ENCODE data around the gene CBL. TPM values are rescaled to one million over a fixed set of nuclear protein-coding genes. Genes with fewer than 3 reads are reported as not detected.
A peak's percentile ranks its signal among the peaks of the same experiment; 100 is the strongest.

The CBL gene
- total RNA-seq, 1 donor from 2014 or later, result 46.6 TPM

- Histone ChIP-seq H3K9ac (ENCODE audit: low read length) (no peak overlapping the region), H3K9me3 (ENCODE audit: insufficient read depth, low read depth, low read length) (no peaks in the 10 kb centered on the region), H3K27me3 (ENCODE audit: insufficient read depth, low read length) (no peaks in the 10 kb centered on the region), H4K20me1 (ENCODE audit: insufficient read depth, low read length) (peaks cover 1% of the 10 kb centered on the region), H3K27ac (ENCODE audit: low read depth, low read length) (no peak overlapping the region), H3K4me2 (ENCODE audit: low read length) (no peak overlapping the region), H3K79me2 (ENCODE audit: insufficient read depth, low read length) (peaks cover 3% of the 10 kb centered on the region), H3K4me1 (ENCODE audit: insufficient read depth, low read length) (no peaks in the 10 kb centered on the region), H3K36me3 (ENCODE audit: insufficient read depth, low read length) (peaks cover 35% of the 10 kb centered on the region), H3K4me3 (ENCODE audit: insufficient read depth, low read depth, low read length) (no peak overlapping the region), H2AFZ (ENCODE audit: low read depth, low read length) (no peak overlapping the region)
- no peak overlapping the region for H3K27ac Mint-ChIP-seq (ENCODE audit: unreplicated experiment)
- H3K36me3 Mint-ChIP-seq (ENCODE audit: low read depth, unreplicated experiment), result peaks cover 10% of the 10 kb centered on the region
- no peaks in the 10 kb centered on the region for H3K27me3 Mint-ChIP-seq (ENCODE audit: low read depth, unreplicated experiment)
- no peaks in the 10 kb centered on the region for H3K9me3 Mint-ChIP-seq (ENCODE audit: unreplicated experiment)
- no peak for TF ChIP-seq CTCF (IDR thresholded peaks at IDR 0.05; ENCODE audit: insufficient read depth, low read depth, low read length)
- no peak for TF ChIP-seq EZH2 (IDR thresholded peaks at IDR 0.05; ENCODE audit: insufficient read depth, low read length)
- no peak for DNase-seq (ENCODE audit: low read depth)
- no peak for FAIRE-seq
- peaks cover 6% of the 10 kb centered on the region for H3K4me1 Mint-ChIP-seq (ENCODE audit: low read depth, unreplicated experiment)
- no peak overlapping the region for H3K4me3 Mint-ChIP-seq (ENCODE audit: unreplicated experiment)
Measured at GRCh38 chr11:119282495-119282894, 76.4 kb downstream of the CBL start.

- TF ChIP-seq CTCF (IDR thresholded peaks at IDR 0.05; ENCODE audit: insufficient read depth, low read depth, low read length) (peak; percentile 32), EZH2 (IDR thresholded peaks at IDR 0.05; ENCODE audit: insufficient read depth, low read length) (no peak)
- Histone ChIP-seq H3K27me3 (ENCODE audit: insufficient read depth, low read length) (no peaks in the 10 kb centered on the region), H3K9ac (ENCODE audit: low read length) (no peak overlapping the region), H3K27ac (ENCODE audit: low read depth, low read length) (no peak overlapping the region), H3K4me2 (ENCODE audit: low read length) (no peak overlapping the region), H3K36me3 (ENCODE audit: insufficient read depth, low read length) (peaks cover 19% of the 10 kb centered on the region), H4K20me1 (ENCODE audit: insufficient read depth, low read length) (peaks cover 4% of the 10 kb centered on the region), H3K4me1 (ENCODE audit: insufficient read depth, low read length) (no peaks in the 10 kb centered on the region), H2AFZ (ENCODE audit: low read depth, low read length) (no peak overlapping the region), H3K79me2 (ENCODE audit: insufficient read depth, low read length) (peaks cover 3% of the 10 kb centered on the region), H3K4me3 (ENCODE audit: insufficient read depth, low read depth, low read length) (no peak overlapping the region), H3K9me3 (ENCODE audit: insufficient read depth, low read depth, low read length) (no peaks in the 10 kb centered on the region)
- Mint-ChIP-seq H3K36me3 (ENCODE audit: low read depth, unreplicated experiment) (peaks cover 10% of the 10 kb centered on the region), H3K4me3 (ENCODE audit: unreplicated experiment) (no peak overlapping the region), H3K9me3 (ENCODE audit: unreplicated experiment) (no peaks in the 10 kb centered on the region), H3K27ac (ENCODE audit: unreplicated experiment) (peak overlapping the region; percentile 58), H3K27me3 (ENCODE audit: low read depth, unreplicated experiment) (no peaks in the 10 kb centered on the region), H3K4me1 (ENCODE audit: low read depth, unreplicated experiment) (peaks cover 6% of the 10 kb centered on the region)
- FAIRE-seq (peak; percentile 41), DNase-seq (ENCODE audit: low read depth) (peak; percentile 22)
Measured at GRCh38 chr11:119284344-119285157, 78.4 kb downstream of the CBL start.

GRCh38 chr11:119285431-119285830 lies 79.3 kb downstream of the CBL start:
- H3K4me1 Mint-ChIP-seq (ENCODE audit: low read depth, unreplicated experiment), result peaks cover 6% of the 10 kb centered on the region
- no peaks in the 10 kb centered on the region for H3K9me3 ChIP-seq (ENCODE audit: insufficient read depth, low read depth, low read length)
- TF ChIP-seq EZH2 (IDR thresholded peaks at IDR 0.05; ENCODE audit: insufficient read depth, low read length) (no peak), CTCF (IDR thresholded peaks at IDR 0.05; ENCODE audit: insufficient read depth, low read depth, low read length) (no peak)
- no peak overlapping the region for H3K4me2 ChIP-seq (ENCODE audit: low read length)
- no peak overlapping the region for H3K9ac ChIP-seq (ENCODE audit: low read length)
- peaks cover 4% of the 10 kb centered on the region for H4K20me1 ChIP-seq (ENCODE audit: insufficient read depth, low read length)
- no peak overlapping the region for H3K4me3 ChIP-seq (ENCODE audit: insufficient read depth, low read depth, low read length)
- no peaks in the 10 kb centered on the region for H3K9me3 Mint-ChIP-seq (ENCODE audit: unreplicated experiment)
- H3K79me2 ChIP-seq (ENCODE audit: insufficient read depth, low read length), result peaks cover 3% of the 10 kb centered on the region
- no peak overlapping the region for H3K27ac Mint-ChIP-seq (ENCODE audit: unreplicated experiment)
- H3K27me3 ChIP-seq (ENCODE audit: insufficient read depth, low read length), result no peaks in the 10 kb centered on the region
- H3K36me3 Mint-ChIP-seq (ENCODE audit: low read depth, unreplicated experiment), result peaks cover 10% of the 10 kb centered on the region
- FAIRE-seq (no peak), DNase-seq (ENCODE audit: low read depth) (no peak)
- no peak overlapping the region for H3K4me3 Mint-ChIP-seq (ENCODE audit: unreplicated experiment)
- H3K27ac ChIP-seq (ENCODE audit: low read depth, low read length), result no peak overlapping the region
- H2AFZ ChIP-seq (ENCODE audit: low read depth, low read length), result no peak overlapping the region
- H3K36me3 ChIP-seq (ENCODE audit: insufficient read depth, low read length), result peaks cover 21% of the 10 kb centered on the region
- no peaks in the 10 kb centered on the region for H3K4me1 ChIP-seq (ENCODE audit: insufficient read depth, low read length)
- H3K27me3 Mint-ChIP-seq (ENCODE audit: low read depth, unreplicated experiment), result no peaks in the 10 kb centered on the region

Data from astrocyte (in vitro differentiated cells and primary cell).